NCI-H2107 treated with DMSO at 0.1 percent for 48 hours (cell line): ENCODE results near the gene CAPN5.
A peak's percentile ranks its signal among the peaks of the same experiment; 100 is the strongest.

Experiments used
- DNase-seq: peaks from one replicate; lab custom pipeline; 2025; ENCODE audit not compliant: unreplicated experiment; lab: John Stamatoyannopoulos, UW

CAPN5 gene

GRCh38 chr11:77147668-77148321 lies 81.0 kb downstream of the CAPN5 start:
- peak; percentile 90 for DNase-seq

- no peak for DNase-seq
Observed at GRCh38 chr11:77148963-77149715, 82.4 kb downstream of the CAPN5 start.

- no peak for DNase-seq
Observed at GRCh38 chr11:77149716-77150392, 83.1 kb downstream of the CAPN5 start.

- DNase-seq, result no peak
Observed at GRCh38 chr11:77150836-77151235, 84.1 kb downstream of the CAPN5 start.

- no peak for DNase-seq
Observed at GRCh38 chr11:77151804-77152509, 85.2 kb downstream of the CAPN5 start.

GRCh38 chr11:77152846-77153245 lies 86.1 kb downstream of the CAPN5 start:
- DNase-seq, result no peak

- no peak for DNase-seq
Observed at GRCh38 chr11:77153276-77154185, 86.8 kb downstream of the CAPN5 start.

GRCh38 chr11:77154381-77155081 lies 87.8 kb downstream of the CAPN5 start:
- DNase-seq, result peak; percentile 12

- no peak for DNase-seq
Observed at GRCh38 chr11:77155082-77155475, 88.3 kb downstream of the CAPN5 start.

GRCh38 chr11:77155556-77156130 lies 88.9 kb downstream of the CAPN5 start:
- DNase-seq, result no peak

GRCh38 chr11:77156396-77157195 lies 89.8 kb downstream of the CAPN5 start:
- DNase-seq, result no peak

- DNase-seq, result no peak
Observed at GRCh38 chr11:77158041-77158695, 91.4 kb downstream of the CAPN5 start.

GRCh38 chr11:77159219-77159936 lies 92.6 kb downstream of the CAPN5 start:
- DNase-seq, result no peak

- no peak for DNase-seq
Observed at GRCh38 chr11:77159937-77160495, 93.2 kb downstream of the CAPN5 start.

- DNase-seq, result no peak
Observed at GRCh38 chr11:77163271-77163670, 96.5 kb downstream of the CAPN5 start.

- no peak for DNase-seq
Observed at GRCh38 chr11:77165066-77165465, 98.3 kb downstream of the CAPN5 start.

- no peak for DNase-seq
Observed at GRCh38 chr11:77166021-77166420, 99.2 kb downstream of the CAPN5 start.
